ENCODE measurements around the gene ENO2.
"Not testable (repeated sequence)": the region's sequence is repeated elsewhere in the genome, so short reads cannot be mapped to it uniquely, and the experiment has no call there.

The ENO2 gene

GRCh38 chr12:6886206-6886999, 28.0 kb upstream of the ENO2 start:
- not testable (repeated sequence) for DNase-seq (ENCODE audit: low read depth)

DNA sequence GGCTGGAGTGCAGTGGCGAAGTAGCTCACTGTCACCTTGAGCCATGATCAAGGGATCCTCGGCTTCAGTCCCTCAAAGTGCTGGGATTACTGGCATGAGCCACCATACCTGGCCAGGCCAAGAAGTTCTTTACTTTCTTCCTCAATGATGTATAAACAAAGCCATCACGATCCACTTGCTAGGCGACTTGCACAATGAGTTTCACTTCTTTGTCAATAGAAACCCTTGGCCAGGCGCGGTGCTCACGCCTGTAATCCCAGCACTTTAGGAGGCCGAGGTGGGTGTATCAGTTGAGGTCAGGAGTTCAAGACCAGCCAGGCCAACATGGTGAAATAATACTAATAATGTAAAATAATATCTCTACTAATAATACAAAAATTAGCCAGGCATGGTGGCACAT, 26.9 kb upstream of the ENO2 start:
- DNase-seq (ENCODE audit: low read depth), result no peak

DNA sequence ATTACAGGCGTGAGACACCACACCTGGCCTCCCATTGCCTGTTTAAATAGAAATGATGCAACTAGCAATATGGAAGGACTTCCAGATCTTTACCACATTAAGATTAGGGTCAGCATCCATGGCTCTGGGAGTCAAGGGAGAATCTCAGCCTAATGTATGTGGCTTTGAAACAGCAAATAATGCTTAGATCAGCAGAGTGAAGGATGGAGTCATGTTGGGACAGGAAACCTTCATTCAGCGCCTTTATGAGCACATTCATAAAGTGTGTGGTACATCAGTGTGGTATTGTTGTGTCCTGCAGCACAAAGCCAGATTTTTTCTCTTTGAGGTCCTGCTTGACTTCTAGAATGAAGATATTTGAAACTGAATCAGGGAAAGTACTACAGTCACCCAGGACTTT, 26.0 kb upstream of the ENO2 start:
- no peak for DNase-seq (ENCODE audit: low read depth)

DNA sequence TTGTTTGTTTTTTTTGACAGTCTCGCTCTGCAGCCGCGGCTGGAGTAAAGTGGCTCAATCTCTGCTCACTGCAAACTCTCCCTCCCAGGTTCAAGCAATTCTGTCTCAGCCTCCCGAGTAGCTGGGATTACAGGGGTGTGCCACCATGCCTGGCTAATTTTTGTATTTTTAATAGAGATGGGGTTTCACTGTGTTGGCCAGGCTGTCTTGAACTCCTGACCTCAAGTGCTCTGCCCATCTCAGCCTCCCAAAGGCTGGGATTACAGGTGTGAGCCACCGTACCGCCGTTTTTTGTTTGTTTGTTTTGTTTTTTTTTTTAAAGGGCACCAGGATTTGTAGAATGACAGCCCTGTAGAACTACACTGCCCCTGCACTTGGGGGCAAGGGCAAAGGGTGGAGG, 25.6 kb upstream of the ENO2 start:
- not testable (repeated sequence) for DNase-seq (ENCODE audit: low read depth)

GRCh38 chr12:6889775-6890573, 24.4 kb upstream of the ENO2 start:
- not testable (repeated sequence) for DNase-seq (ENCODE audit: low read depth)

- DNase-seq (ENCODE audit: low read depth), result peak; percentile 98
Measured at GRCh38 chr12:6890789-6891645, 23.4 kb upstream of the ENO2 start.

DNA sequence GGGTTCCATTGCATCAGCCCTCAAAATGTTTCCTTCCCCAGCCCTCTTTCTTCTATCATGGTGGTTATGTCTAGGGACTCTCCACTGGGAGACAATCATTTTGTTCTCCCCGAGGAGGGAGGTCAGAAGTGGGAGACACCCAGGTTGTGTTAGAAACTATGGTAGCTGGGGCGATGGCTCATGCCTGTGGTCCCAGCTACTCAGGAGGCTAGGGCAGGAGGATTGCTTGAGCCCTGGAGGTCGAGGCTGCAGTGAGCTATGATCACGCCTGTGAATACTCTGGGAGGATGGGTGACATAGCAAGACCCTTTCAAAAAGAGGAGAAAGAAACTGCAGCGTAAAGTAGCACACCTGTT, 22.8 kb upstream of the ENO2 start:
- DNase-seq (ENCODE audit: low read depth), result no peak

DNA sequence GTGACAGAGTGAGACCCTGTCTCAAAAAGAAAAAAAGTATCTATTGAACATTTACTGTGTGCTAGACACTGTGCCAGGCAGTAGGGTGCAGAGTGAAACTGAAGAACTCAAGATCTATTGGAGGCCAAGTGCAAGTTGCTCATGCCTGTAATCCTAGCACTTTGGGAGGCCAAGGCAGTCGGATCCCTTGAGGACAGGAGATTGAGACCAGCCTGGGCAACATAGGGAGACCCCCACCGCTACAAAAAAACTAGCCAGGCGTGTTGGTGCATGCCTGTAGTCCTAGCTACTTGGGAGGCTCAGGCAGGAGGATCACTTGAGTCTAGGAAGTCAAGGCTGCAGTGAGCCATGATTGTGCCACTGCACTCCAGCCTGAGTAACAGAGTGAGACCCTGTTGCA, 21.7 kb upstream of the ENO2 start:
- not testable (repeated sequence) for DNase-seq (ENCODE audit: low read depth)

GRCh38 chr12:6894321-6894720, 20.1 kb upstream of the ENO2 start:
- no peak for DNase-seq (ENCODE audit: low read depth)

DNA sequence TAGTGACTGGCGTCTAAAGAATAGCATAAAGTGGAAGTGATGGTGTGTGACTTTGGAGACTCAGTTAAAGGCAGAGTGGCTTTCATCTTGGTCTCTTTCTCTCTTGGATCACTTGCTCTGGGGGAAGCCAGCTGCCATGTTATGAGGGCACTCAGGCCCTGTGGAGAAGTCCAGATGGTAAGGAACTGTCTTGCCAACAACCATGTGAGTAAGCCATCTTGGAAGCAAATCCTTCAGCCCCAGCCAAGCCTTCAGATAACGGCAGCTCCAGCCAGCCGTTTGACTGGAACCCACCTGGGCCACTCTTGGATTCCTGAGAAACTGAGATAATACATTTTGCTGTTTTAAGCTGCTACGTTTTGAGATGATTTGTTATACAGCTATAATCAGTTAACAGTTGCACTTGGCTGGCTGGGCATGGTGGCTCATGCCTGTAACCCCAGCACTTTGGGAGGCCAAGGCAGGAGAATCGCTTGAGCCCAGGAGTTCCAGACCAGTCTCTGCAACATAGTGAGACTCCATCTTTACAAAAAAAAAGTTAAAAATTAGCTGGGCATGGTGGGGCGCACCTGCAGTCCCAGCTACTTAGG, 17.4 kb upstream of the ENO2 start:
- DNase-seq (ENCODE audit: low read depth), result no peak

DNA sequence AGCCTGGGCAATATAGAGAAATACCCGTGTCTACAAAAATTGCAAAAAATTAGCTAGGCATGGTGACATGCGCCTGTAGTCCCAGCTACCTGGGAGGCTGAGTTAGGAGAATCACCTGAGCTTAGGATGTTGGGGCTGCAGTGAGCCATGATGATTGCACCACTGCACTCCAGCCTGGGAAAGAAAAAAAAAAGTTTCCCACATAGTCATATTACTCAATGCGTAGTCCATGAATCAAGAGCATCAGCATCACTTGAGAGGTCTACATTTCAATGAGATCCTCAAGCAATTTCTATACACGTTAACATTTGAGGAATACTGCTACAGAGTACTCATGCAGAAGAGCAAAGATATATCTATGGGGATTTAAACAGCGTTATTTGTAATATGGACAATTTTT, 15.0 kb upstream of the ENO2 start:
- DNase-seq (ENCODE audit: low read depth), result no peak

- no peak for DNase-seq (ENCODE audit: low read depth)
Measured at GRCh38 chr12:6899837-6900519, 14.4 kb upstream of the ENO2 start.

DNA sequence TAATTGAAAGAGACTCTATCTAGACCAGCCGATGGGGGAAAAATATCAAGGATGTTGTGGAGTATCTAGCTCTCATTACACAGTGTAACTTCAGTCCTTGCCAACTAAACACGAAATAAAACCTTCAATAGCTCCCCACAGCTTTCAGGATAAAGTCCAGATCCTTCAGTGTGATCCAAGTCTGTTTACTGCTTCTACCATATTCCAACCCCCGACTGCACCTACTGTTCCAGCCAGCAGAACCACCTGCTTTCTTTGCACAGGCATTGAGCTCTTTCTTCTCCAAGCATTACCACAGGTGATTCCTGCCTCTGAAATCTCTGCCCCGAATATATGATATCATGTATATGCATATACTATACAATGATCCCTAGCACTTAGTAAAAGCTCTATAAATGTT, 11.9 kb upstream of the ENO2 start:
- no peak for DNase-seq (ENCODE audit: low read depth)

DNA sequence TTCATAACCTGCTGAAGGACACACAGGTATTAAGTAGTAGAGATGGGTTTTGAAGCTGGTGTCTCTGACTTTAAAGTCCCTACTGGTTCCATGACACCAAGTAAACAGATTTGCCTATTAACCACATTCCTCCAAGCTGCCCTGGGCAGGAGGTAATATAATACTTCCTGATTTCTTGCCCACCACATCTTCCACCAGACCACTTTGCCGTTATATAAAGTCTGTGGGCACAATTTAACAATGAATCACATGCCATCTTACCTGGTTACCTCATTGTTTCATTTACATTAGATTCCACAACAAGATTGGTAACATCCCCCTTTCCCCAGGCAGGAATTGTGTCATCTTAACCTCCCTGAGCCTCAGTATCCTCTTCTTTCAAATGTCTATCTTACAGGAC, 10.7 kb upstream of the ENO2 start:
- no peak for DNase-seq (ENCODE audit: low read depth)

- peak; percentile 97 for DNase-seq (ENCODE audit: low read depth)
Measured at GRCh38 chr12:6904280-6905276, 9.8 kb upstream of the ENO2 start, which contains the start of gene LRRC23. Gene LRRC23 (plus strand): TSS chr12:6904822. CDS start chr12:6905634, 812 bp downstream.

DNA sequence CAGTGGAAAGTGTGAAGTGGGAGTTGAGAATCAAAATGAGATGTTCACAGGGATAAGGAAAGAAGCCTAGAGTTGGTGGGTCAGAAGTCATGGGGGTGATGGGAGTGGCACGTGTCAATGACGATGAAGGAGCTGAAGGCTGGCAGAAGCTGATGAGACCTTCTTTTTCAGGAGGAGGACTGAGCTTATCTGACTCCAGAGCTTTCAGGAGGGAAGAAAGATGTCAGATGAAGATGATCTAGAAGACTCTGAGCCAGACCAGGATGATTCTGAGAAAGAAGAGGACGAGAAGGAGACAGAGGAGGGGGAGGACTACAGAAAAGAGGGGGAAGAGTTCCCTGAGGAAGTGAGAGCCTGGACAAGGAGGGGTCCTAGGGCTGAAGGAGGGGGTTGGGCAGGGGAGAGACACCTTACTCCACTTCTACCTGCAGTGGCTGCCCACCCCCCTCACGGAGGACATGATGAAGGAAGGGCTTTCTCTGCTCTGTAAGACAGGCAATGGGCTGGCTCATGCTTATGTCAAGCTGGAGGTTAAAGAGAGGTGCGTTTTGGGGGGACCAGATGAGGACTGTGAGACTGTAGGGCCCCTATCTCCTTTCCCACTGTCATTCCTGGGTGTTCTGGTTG, 8.9 kb upstream of the ENO2 start:
- no peak for DNase-seq (ENCODE audit: low read depth)

GRCh38 chr12:6908141-6908540, 6.2 kb upstream of the ENO2 start:
- not testable (repeated sequence) for DNase-seq (ENCODE audit: low read depth)

- no peak for DNase-seq (ENCODE audit: low read depth)
Measured at GRCh38 chr12:6909421-6910145, 4.8 kb upstream of the ENO2 start.
